Activated CD8-positive, alpha-beta memory T cell treated with anti-CD3 and anti-CD28 coated beads for 1 hour (primary cell): ENCODE results near the gene WDR59.

ENCODE experiments used
- DNase-seq, 2 donors: peaks; one replicate each; pipeline ENCODE4 v3.0.0-alpha.2; 2020; ENCODE audit warnings: low read depth in 1 of 2; ENCODE audit errors: extremely low read depth in 1 of 2

WDR59 gene

GRCh38 chr16:74825016-74825415, 159.9 kb downstream of the WDR59 start:
- no peak for DNase-seq
